A673 (cell line): Measurements from ENCODE around the gene TFAM. TPM values are rescaled to one million over a fixed set of nuclear protein-coding genes. Genes with fewer than 3 reads are reported as not detected.

Experiments
- BruUV-seq: library from RNA; stranded (reverse); fragments of 400-500 nt; replicated peaks from 2 replicates; lab custom pipeline; 2021; lab: Mats Ljungman, UMichigan
- CTCF ChIA-PET: fragments of 300-600 bp; sonication (Branson Sonifier 250); formaldehyde crosslinking; loops from one replicate; lab custom pipeline; 2022; ENCODE audit warnings: antibody characterized with exemption; lab: Charles Lee
- POLR2A ChIA-PET: fragments of 300-600 bp; sonication (Branson Sonifier 250); formaldehyde crosslinking; loops from one replicate; lab custom pipeline; 2022; ENCODE audit warnings: antibody characterized with exemption; ENCODE audit not compliant: low non-redundant PET; lab: Charles Lee
- DNase-seq: peaks from one replicate; pipeline ENCODE4 v3.0.0-alpha.2; 2015; ENCODE audit warnings: low spot score
- H3K27ac ChIP-seq: fragments of 200-600 bp; sonication (generic); 2 replicates; pipeline ENCODE4 v1.5.1; 2016; ENCODE audit warnings: mixed run types, low read depth, mild to moderate bottlenecking, mixed read lengths, antibody characterized with exemption, low read length; ENCODE audit not compliant: poor library complexity, severe bottlenecking
- H3K27me3 ChIP-seq: fragments of 200-600 bp; sonication (generic); replicated peaks from 2 replicates; pipeline ENCODE4 v1.6.1; 2017; ENCODE audit warnings: mixed run types, low read depth, mild to moderate bottlenecking, mixed read lengths, antibody characterized with exemption, low read length; ENCODE audit not compliant: insufficient read depth, poor library complexity
- H3K36me3 ChIP-seq: fragments of 200-600 bp; sonication (generic); 2 replicates; pipeline ENCODE4 v1.6.1; 2016; ENCODE audit warnings: mixed run types, mild to moderate bottlenecking, mixed read lengths, antibody characterized with exemption, low read length; ENCODE audit not compliant: insufficient read depth, poor library complexity, severe bottlenecking
- H3K4me1 ChIP-seq: fragments of 200-600 bp; sonication (generic); 2 replicates; pipeline ENCODE4 v1.6.1; 2017; ENCODE audit warnings: mixed run types, mild to moderate bottlenecking, mixed read lengths, antibody characterized with exemption, low read length; ENCODE audit not compliant: insufficient read depth, poor library complexity, severe bottlenecking
- H3K4me3 ChIP-seq: fragments of 200-600 bp; sonication (generic); 2 replicates; pipeline ENCODE4 v1.5.1; 2016; ENCODE audit warnings: low read depth, mixed run types, mild to moderate bottlenecking, mixed read lengths, low read length; ENCODE audit not compliant: poor library complexity, severe bottlenecking
- H3K9me3 ChIP-seq: fragments of 200-600 bp; sonication (generic); 2 replicates; pipeline ENCODE4 v1.6.1; 2016; ENCODE audit warnings: mixed run types, low read depth, mild to moderate bottlenecking, mixed read lengths, antibody characterized with exemption, low read length; ENCODE audit not compliant: poor library complexity, severe bottlenecking
- CTCF ChIP-seq: fragments of 300-800, 200-600 bp; sonication (generic); conservative IDR thresholded peaks from 2 replicates; pipeline ENCODE4 v1.5.1; 2017; ENCODE audit warnings: low read depth, mild to moderate bottlenecking, antibody characterized with exemption, low read length, moderate library complexity, mixed read lengths
- EZH2 ChIP-seq: fragments of 200-600 bp; sonication (generic); IDR thresholded peaks from 2 replicates; pipeline ENCODE4 v1.6.1; 2017; ENCODE audit warnings: borderline replicate concordance, low read depth, mild to moderate bottlenecking, mixed read lengths, antibody characterized with exemption, low read length; ENCODE audit not compliant: poor library complexity, severe bottlenecking
- intact Hi-C: fragments of 100-400 bp; cut with micrococcal nuclease; formaldehyde crosslinking; loops from one replicate; pipeline ENCODE4 v1.10.0; 2022; ENCODE audit not compliant: unreplicated experiment
- total RNA-seq: library from RNA; stranded (reverse); gene quantifications from 2 replicates; pipeline ENCODE4 v1.2.3, GENCODE V29; 2021

TFAM gene
- total RNA-seq, 1 experiment from 2014 or later = 113 TPM

- H3K9me3 ChIP-seq = no peaks in the 10 kb centered on the region
- no peak for DNase-seq
- CTCF ChIA-PET = interaction anchor here (0.6 kb wide), 1 partner anchor 66 kb away, joined by 4 read pairs; no protein-coding TSS in a partner anchor
- no peak overlapping the region for H3K4me3 ChIP-seq
- H3K4me1 ChIP-seq = peaks cover 50% of the 10 kb centered on the region
- no peak overlapping the region for H3K27ac ChIP-seq
- intact Hi-C loops = no loop called here
- no peak for TF ChIP-seq EZH2
- POLR2A ChIA-PET = no interaction called here
- H3K27me3 ChIP-seq = no peaks in the 10 kb centered on the region
- BruUV-seq = no TSS peak
- no peaks in the 10 kb centered on the region for H3K36me3 ChIP-seq
Observed at GRCh38 chr10:58352956-58353610, 32.1 kb upstream of the TFAM start.

GRCh38 chr10:58356756-58357155 is 28.5 kb upstream of the TFAM start:
- peak; percentile 25 for DNase-seq
- Histone ChIP-seq H3K27ac (no peak overlapping the region), H3K27me3 (no peaks in the 10 kb centered on the region), H3K36me3 (no peaks in the 10 kb centered on the region), H3K4me1 (peaks cover 32% of the 10 kb centered on the region), H3K9me3 (no peaks in the 10 kb centered on the region), H3K4me3 (no peak overlapping the region)
- POLR2A ChIA-PET = no interaction called here
- no peak for TF ChIP-seq CTCF
- TF ChIP-seq EZH2 = no peak
- CTCF ChIA-PET = no interaction called here
- BruUV-seq = no TSS peak
- intact Hi-C loops = no loop called here

GRCh38 chr10:58358314-58358933 is 26.8 kb upstream of the TFAM start:
- POLR2A ChIA-PET = no interaction called here
- BruUV-seq = no TSS peak

More at GRCh38 chr10:58358314-58358933, 26.8 kb upstream of the TFAM start:
- Histone ChIP-seq H3K27me3 (no peaks in the 10 kb centered on the region), H3K36me3 (no peaks in the 10 kb centered on the region), H3K4me3 (no peak overlapping the region), H3K27ac (no peak overlapping the region), H3K4me1 (peaks cover 25% of the 10 kb centered on the region), H3K9me3 (no peaks in the 10 kb centered on the region)
- intact Hi-C loops = no loop called here
- CTCF ChIA-PET = no interaction called here
- DNase-seq = no peak
- no peak for TF ChIP-seq CTCF
- no peak for TF ChIP-seq EZH2
